Keratinocyte (primary cell): Measurements from ENCODE around the gene NR6A1. TPM values are rescaled to one million over a fixed set of nuclear protein-coding genes. Genes with fewer than 3 reads are reported as not detected.

ENCODE experiments used
- DNase-seq: peaks from one replicate; pipeline ENCODE4 v3.0.0-alpha.2; 2011; ENCODE audit warnings: low read depth, missing footprints, low spot score
- FAIRE-seq: peaks from 2 replicates; lab custom pipeline; 2011; peaks lifted over from hg19 to GRCh38; lab: Jason Lieb, UNC
- H2AFZ ChIP-seq: 2 replicates; pipeline ENCODE4 v1.6.0; 2012; ENCODE audit warnings: low read length, control low read depth, inconsistent platforms; ENCODE audit not compliant: control insufficient read depth
- H3K27ac ChIP-seq: 2 replicates; pipeline ENCODE4 v1.5.1; 2011; ENCODE audit warnings: low read length; ENCODE audit not compliant: control insufficient read depth, insufficient read depth
- H3K27me3 ChIP-seq: 3 replicates; pipeline ENCODE4 v1.6.0; 2011; ENCODE audit warnings: low read length; ENCODE audit not compliant: control insufficient read depth, insufficient read depth; ENCODE audit errors: extremely low read depth
- H3K36me3 ChIP-seq, 2 experiments: 2 replicates in 1 of 2; 3 replicates in 1 of 2; pipeline ENCODE4 v1.5.1; 2011; ENCODE audit warnings: low read length in 2 of 2, mild to moderate bottlenecking in 1 of 2; ENCODE audit not compliant: control insufficient read depth in 2 of 2, insufficient read depth in 2 of 2; ENCODE audit errors: extremely low read depth in 1 of 2
- H3K4me1 ChIP-seq: 3 replicates; pipeline ENCODE4 v1.5.1; 2011; ENCODE audit warnings: low read length; ENCODE audit not compliant: control insufficient read depth, insufficient read depth; ENCODE audit errors: extremely low read depth
- H3K4me2 ChIP-seq: 3 replicates; pipeline ENCODE4 v1.6.0; 2011; ENCODE audit warnings: low read depth, low read length; ENCODE audit not compliant: control insufficient read depth, insufficient read depth; ENCODE audit errors: extremely low read depth
- H3K4me3 ChIP-seq, 3 experiments: fragments of 200-600 bp in 1 of 3; sonication (generic) in 1 of 3; 2 replicates in 2 of 3; 3 replicates in 1 of 3; pipeline ENCODE4 v1.5.1; 2011 to 2016; ENCODE audit warnings: low read length in 3 of 3, mild to moderate bottlenecking in 3 of 3, control low read depth in 2 of 3, inconsistent platforms in 1 of 3, low read depth in 1 of 3, mixed read lengths in 1 of 3, mixed run types in 1 of 3, moderate library complexity in 1 of 3; ENCODE audit not compliant: control insufficient read depth in 2 of 3, insufficient read depth in 2 of 3; ENCODE audit errors: extremely low read depth in 1 of 3
- H3K79me2 ChIP-seq: 2 replicates; pipeline ENCODE4 v1.6.0; 2012; ENCODE audit warnings: low read length; ENCODE audit not compliant: control insufficient read depth, insufficient read depth
- H3K9ac ChIP-seq: 3 replicates; pipeline ENCODE4 v1.6.0; 2011; ENCODE audit warnings: low read length; ENCODE audit not compliant: control insufficient read depth, insufficient read depth; ENCODE audit errors: extremely low read depth
- H3K9me1 ChIP-seq: 3 replicates; pipeline ENCODE4 v1.6.0; 2011; ENCODE audit warnings: low read length; ENCODE audit not compliant: control insufficient read depth, insufficient read depth; ENCODE audit errors: extremely low read depth
- H3K9me3 ChIP-seq: 2 replicates; pipeline ENCODE4 v1.5.1; 2012; ENCODE audit warnings: low read depth, low read length; ENCODE audit not compliant: control insufficient read depth
- H4K20me1 ChIP-seq: 3 replicates; pipeline ENCODE4 v1.6.0; 2011; ENCODE audit warnings: low read length; ENCODE audit not compliant: control insufficient read depth, insufficient read depth; ENCODE audit errors: extremely low read depth
- CTCF ChIP-seq, 3 experiments: IDR thresholded peaks in 1 of 3; conservative IDR thresholded peaks in 1 of 3; optimal IDR thresholded peaks in 1 of 3; 2 replicates in 2 of 3; 3 replicates in 1 of 3; pipeline versions ENCODE3 to v1.5.1; 2011; ENCODE audit warnings: low read length in 3 of 3, mild to moderate bottlenecking in 3 of 3, moderate library complexity in 2 of 3, control low read depth in 1 of 3, inconsistent platforms in 1 of 3; ENCODE audit not compliant: insufficient read depth in 2 of 3; ENCODE audit errors: extremely low read depth in 1 of 3
- EZH2 ChIP-seq: IDR thresholded peaks from one replicate; pipeline ENCODE4 v1.6.1; 2012; ENCODE audit warnings: inconsistent platforms, mild to moderate bottlenecking, low read length, moderate library complexity
- dilution Hi-C: fragments of 300-500 bp; cut with MboI; formaldehyde crosslinking; loops from one replicate; pipeline ENCODE4 v1.7.0; 2020; ENCODE audit warnings: low sequenced_read_pairs; ENCODE audit not compliant: extremely low pct_ligation_motif_present
- polyA plus RNA-seq, 5 experiments: library from polyadenylated mRNA; depleted of rRNA in 3 of 5; stranded (reverse) in 3 of 5; stranded (forward) in 1 of 5; unstranded in 1 of 5; fragments of >200 nt; gene quantifications; 1 replicate in 1 of 5; 2 replicates in 3 of 5; 3 replicates in 1 of 5; pipeline versions ENCODE4 v1.2.1 to v1.2.3, GENCODE V29; 2011 to 2012; ENCODE audit warnings: missing spikeins in 2 of 5, low read depth in 1 of 5, low replicate concordance in 1 of 5

The NR6A1 gene
- polyA plus RNA-seq, 1 donor (not counting 4 experiments of a cell fraction or from before 2014, with no cell fraction given): 1.8 TPM

- Histone ChIP-seq H3K4me3 (peak overlapping the region; percentile 25 to 69 (median 58)), H4K20me1 (peaks cover 5% of the 10 kb centered on the region), H3K27me3 (peaks cover 20% of the 10 kb centered on the region), H3K9me1 (no peaks in the 10 kb centered on the region), H2AFZ (peak overlapping the region; percentile 56), H3K4me2 (peak overlapping the region; percentile 63), H3K9ac (peak overlapping the region; percentile 16), H3K27ac (no peak overlapping the region), H3K79me2 (no peaks in the 10 kb centered on the region), H3K9me3 (no peaks in the 10 kb centered on the region), H3K36me3 (no peaks in the 10 kb centered on the region), H3K4me1 (peaks cover 18% of the 10 kb centered on the region)
- dilution Hi-C loops: no loop called here
- FAIRE-seq: no peak
- TF ChIP-seq CTCF (optimal IDR thresholded peaks at IDR 0.05 in 1 of 3, IDR thresholded peaks at IDR 0.05 in 1 of 3, conservative IDR thresholded peaks at IDR 0.05 in 1 of 3; ENCODE audit: extremely low read depth in 1 of 3, insufficient read depth in 2 of 3, low read length in 3 of 3) (no peak), EZH2 (no peak)
- no peak for DNase-seq
These were observed 5.5 kb upstream of the NR6A1 start for GRCh38 chr9:124776618-124776953.

GRCh38 chr9:124774129-124774978 is 3.2 kb upstream of the NR6A1 start:
- dilution Hi-C loops: no loop called here
- Histone ChIP-seq H2AFZ (no peak overlapping the region), H3K4me3 (no peak overlapping the region), H4K20me1 (peaks cover 5% of the 10 kb centered on the region), H3K4me2 (no peak overlapping the region), H3K27me3 (peaks cover 15% of the 10 kb centered on the region), H3K9me3 (no peaks in the 10 kb centered on the region), H3K27ac (no peak overlapping the region), H3K9ac (no peak overlapping the region), H3K4me1 (peaks cover 12% of the 10 kb centered on the region), H3K36me3 (no peaks in the 10 kb centered on the region), H3K79me2 (peaks cover 1% of the 10 kb centered on the region), H3K9me1 (no peaks in the 10 kb centered on the region)
- peak; percentile 36 for DNase-seq
- FAIRE-seq: peak; percentile 86
- no peak for TF ChIP-seq EZH2
- peak; percentile 87 to 97 (median 88) for TF ChIP-seq CTCF (optimal IDR thresholded peaks at IDR 0.05 in 1 of 3, IDR thresholded peaks at IDR 0.05 in 1 of 3, conservative IDR thresholded peaks at IDR 0.05 in 1 of 3; ENCODE audit: extremely low read depth in 1 of 3, insufficient read depth in 2 of 3, low read length in 3 of 3)
